ENCODE measurements around the gene MSH3. TPM values are rescaled to one million over a fixed set of nuclear protein-coding genes. Genes with fewer than 3 reads are reported as not detected.

Gene MSH3
- total and polyA plus RNA-seq, 2 of the 8 experiments (the other 6 are each of a cell fraction or from before 2014, with no cell fraction given), result 3.6 to 22.6 TPM

DNA sequence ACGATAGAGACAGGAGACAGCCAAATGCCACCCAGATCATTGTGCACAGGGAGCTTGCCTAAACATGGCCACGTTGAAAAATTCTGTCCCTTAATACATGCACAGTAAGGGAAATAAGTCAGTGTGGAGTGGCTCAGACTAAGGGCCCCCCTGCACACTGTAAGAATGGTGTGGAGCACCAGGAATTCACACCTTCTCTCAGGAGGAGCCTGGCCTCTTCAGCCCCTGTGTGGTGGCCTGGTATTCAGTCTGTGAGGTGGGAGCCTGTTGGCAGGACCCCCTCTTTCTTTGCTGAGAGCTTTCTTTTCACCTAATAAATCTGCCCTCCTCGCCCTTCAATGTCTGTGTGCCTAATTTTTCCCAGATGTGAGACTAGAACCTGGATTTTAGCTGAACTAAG lies 239.6 kb downstream of the MSH3 start:
- no peak overlapping the region for H2BK20ac ChIP-seq (ENCODE audit: low read length)
- H4K5ac ChIP-seq (ENCODE audit: insufficient read length, low read depth, low read length), result no peak overlapping the region
- H3K79me1 ChIP-seq (ENCODE audit: low read depth, low read length), result no peaks in the 10 kb centered on the region
- H3K79me2 ChIP-seq (ENCODE audit: control insufficient read depth in 1 of 2, insufficient read depth in 2 of 2, low read length in 2 of 2), result no peaks in the 10 kb centered on the region
- H3K9ac ChIP-seq (replicated peaks in 1 of 4; ENCODE audit: extremely low read depth in 1 of 4, low read depth in 3 of 4, low read length in 3 of 4), result no peak overlapping the region
- H3K23me2 ChIP-seq (ENCODE audit: low read depth, low read length), result no peaks in the 10 kb centered on the region
- no peak overlapping the region for H3K18ac ChIP-seq (ENCODE audit: extremely low read depth, low read length)
- no peaks in the 10 kb centered on the region for H3K9me3 ChIP-seq (ENCODE audit: insufficient read depth in 2 of 2, low read depth in 1 of 2, low read length in 1 of 2)
- no peak overlapping the region for H2BK5ac ChIP-seq (ENCODE audit: low read depth, low read length)
- CTCF ChIA-PET (ENCODE audit: partially characterized antibody), result interaction anchor here (0.6 to 1.2 kb wide), 2 partner anchors 11 to 393 kb away, joined by 3 read pairs; no protein-coding TSS in a partner anchor
- no peak overlapping the region for H2AFZ ChIP-seq (ENCODE audit: low read length)
- POLR2A ChIA-PET (ENCODE audit: partially characterized antibody), result no interaction called here
- no peak overlapping the region for H3K23ac ChIP-seq (ENCODE audit: insufficient read length)
- H2BK15ac ChIP-seq (ENCODE audit: low read length), result no peak overlapping the region
- H2AK5ac ChIP-seq (ENCODE audit: low read depth, low read length), result no peak overlapping the region
- no peak overlapping the region for H3K56ac ChIP-seq (replicated peaks; ENCODE audit: insufficient read length, low read depth, low read length)
- H3K4me2 ChIP-seq (ENCODE audit: insufficient read depth in 1 of 2, low read depth in 2 of 2, low read length in 2 of 2), result no peak overlapping the region
- no peak overlapping the region for H3K14ac ChIP-seq (ENCODE audit: insufficient read length)
- no peak overlapping the region for H3K4ac ChIP-seq (replicated peaks; ENCODE audit: insufficient read length, low read depth, low read length)
- no peak overlapping the region for H4K8ac ChIP-seq (ENCODE audit: extremely low read depth, insufficient read depth, low read length)
- no peak overlapping the region for H3K27ac ChIP-seq (ENCODE audit: low read depth, low read length)
- H4K20me1 ChIP-seq (replicated peaks in 1 of 2; ENCODE audit: control insufficient read depth in 1 of 2, insufficient read depth in 2 of 2, low read length in 2 of 2), result no peaks in the 10 kb centered on the region
- 88% methylated on average over 3 of the region's 3 CpGs; no CpG with 5 or more reads in 1 of the 2 experiments for WGBS, 2 experiments (ENCODE audit: extremely low coverage in 1 of 2, insufficient coverage in 1 of 2, insufficient read length in 1 of 2, insufficient replicate concordance in 2 of 2, low coverage in 1 of 2, low lambda C conversion rate in 2 of 2, missing lambda C conversion rate in 1 of 2)
- no peaks in the 10 kb centered on the region for H3K4me1 ChIP-seq (replicated peaks in 1 of 4; ENCODE audit: control insufficient read depth in 3 of 4, insufficient read depth in 4 of 4, low read length in 3 of 4)
- no peak overlapping the region for H2BK120ac ChIP-seq (replicated peaks; ENCODE audit: low read depth, low read length)
- DNase-seq (ENCODE audit: low read depth in 1 of 2, low spot score in 2 of 2) (no peak), FAIRE-seq (no peak)
- H4K91ac ChIP-seq (replicated peaks; ENCODE audit: insufficient read length, low read length), result no peak overlapping the region
- no peaks in the 10 kb centered on the region for H3K36me3 ChIP-seq (ENCODE audit: control insufficient read depth in 2 of 4, insufficient read depth in 4 of 4, low read length in 3 of 4)
- no peak overlapping the region for H2BK12ac ChIP-seq (ENCODE audit: low read depth, low read length)
- H3K4me3 ChIP-seq (ENCODE audit: extremely low read depth in 1 of 4, insufficient read depth in 2 of 4, low read depth in 3 of 4, low read length in 4 of 4), result no peak overlapping the region
- H3K27me3 ChIP-seq (replicated peaks in 1 of 4; ENCODE audit: control insufficient read depth in 3 of 4, extremely low read depth in 1 of 4, insufficient read depth in 3 of 4, low read length in 3 of 4), result no peaks in the 10 kb centered on the region
- TF ChIP-seq, protein P1, sequence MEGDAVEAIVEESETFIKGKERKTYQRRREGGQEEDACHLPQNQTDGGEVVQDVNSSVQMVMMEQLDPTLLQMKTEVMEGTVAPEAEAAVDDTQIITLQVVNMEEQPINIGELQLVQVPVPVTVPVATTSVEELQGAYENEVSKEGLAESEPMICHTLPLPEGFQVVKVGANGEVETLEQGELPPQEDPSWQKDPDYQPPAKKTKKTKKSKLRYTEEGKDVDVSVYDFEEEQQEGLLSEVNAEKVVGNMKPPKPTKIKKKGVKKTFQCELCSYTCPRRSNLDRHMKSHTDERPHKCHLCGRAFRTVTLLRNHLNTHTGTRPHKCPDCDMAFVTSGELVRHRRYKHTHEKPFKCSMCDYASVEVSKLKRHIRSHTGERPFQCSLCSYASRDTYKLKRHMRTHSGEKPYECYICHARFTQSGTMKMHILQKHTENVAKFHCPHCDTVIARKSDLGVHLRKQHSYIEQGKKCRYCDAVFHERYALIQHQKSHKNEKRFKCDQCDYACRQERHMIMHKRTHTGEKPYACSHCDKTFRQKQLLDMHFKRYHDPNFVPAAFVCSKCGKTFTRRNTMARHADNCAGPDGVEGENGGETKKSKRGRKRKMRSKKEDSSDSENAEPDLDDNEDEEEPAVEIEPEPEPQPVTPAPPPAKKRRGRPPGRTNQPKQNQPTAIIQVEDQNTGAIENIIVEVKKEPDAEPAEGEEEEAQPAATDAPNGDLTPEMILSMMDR (IDR thresholded peaks at IDR 0.05; ENCODE audit: control extremely low read depth in 1 of 3, insufficient read depth in 1 of 3, low read depth in 1 of 3, low read length in 3 of 3), result no peak
- TF ChIP-seq JUN (IDR thresholded peaks at IDR 0.05; ENCODE audit: low read depth, low read length), result no peak
- TF ChIP-seq HDAC2 (IDR thresholded peaks at IDR 0.05; ENCODE audit: borderline replicate concordance in 1 of 2, low read depth in 2 of 2, low read length in 2 of 2), result no peak
- TF ChIP-seq SIN3A (conservative IDR thresholded peaks at IDR 0.05 in 1 of 2, IDR thresholded peaks at IDR 0.05 in 1 of 2; ENCODE audit: low read depth in 1 of 2, low read length in 2 of 2), result no peak
- no peak for TF ChIP-seq MAFK (IDR thresholded peaks at IDR 0.05; ENCODE audit: low read depth, low read length)
- TF ChIP-seq SP4 (IDR thresholded peaks at IDR 0.05; ENCODE audit: low read length), result no peak
- TF ChIP-seq EP300 (IDR thresholded peaks at IDR 0.05; ENCODE audit: borderline replicate concordance in 1 of 2, low read depth in 2 of 2, low read length in 2 of 2), result no peak
- TF ChIP-seq RFX5 (IDR thresholded peaks at IDR 0.05; ENCODE audit: borderline replicate concordance, low read depth, low read length), result no peak
- TF ChIP-seq BCL11A (IDR thresholded peaks at IDR 0.05; ENCODE audit: low read depth in 2 of 2, low read length in 2 of 2), result no peak
- TF ChIP-seq CHD1 (IDR thresholded peaks at IDR 0.05; ENCODE audit: low read depth, low read length), result no peak
- no peak for TF ChIP-seq TAF1 (IDR thresholded peaks at IDR 0.05; ENCODE audit: low read depth, low read length)
- no peak for TF ChIP-seq POLR2AphosphoS5 (IDR thresholded peaks at IDR 0.05; ENCODE audit: low read depth, low read length)

Data from H1 (cell line).